HEK293 (cell line): Measurements from ENCODE around the gene PHF20.

Source experiments
- GLI2 ChIP-seq: fragments of 450-650 bp; formaldehyde crosslinking; IDR thresholded peaks from 2 replicates; pipeline ENCODE4; 2017; ENCODE audit warnings: missing biosample characterization, missing genetic modification characterization, low read depth, borderline replicate concordance
- HOXA7 ChIP-seq: sonication (generic); formaldehyde crosslinking; IDR thresholded peaks from 2 replicates; pipeline ENCODE4 v1.8.1; 2022; ENCODE audit warnings: missing genetic modification reagents, borderline replicate concordance
- ZNF248 ChIP-seq: fragments of 450-650 bp; formaldehyde crosslinking; IDR thresholded peaks from 2 replicates; pipeline ENCODE4 v1.5.1; 2017; ENCODE audit warnings: missing biosample characterization, missing genetic modification characterization
- ZNF274 ChIP-seq, 2 experiments: fragments of 200-500 bp in 1 of 2; fragments of 450-650 bp in 1 of 2; sonication (Bioruptor generic) in 1 of 2; formaldehyde crosslinking in 1 of 2; IDR thresholded peaks; 2 replicates each; pipeline versions ENCODE4 v1.5.1 to v1.6.1; 2014 to 2016; ENCODE audit warnings: borderline replicate concordance in 1 of 2, inconsistent platforms in 1 of 2, low read length in 1 of 2, missing biosample characterization in 1 of 2, missing genetic modification characterization in 1 of 2
- ZNF341 ChIP-seq: fragments of 450-650 bp; formaldehyde crosslinking; IDR thresholded peaks from 2 replicates; pipeline ENCODE4; 2016; ENCODE audit warnings: low read depth, missing biosample characterization, missing genetic modification characterization
- ZNF48 ChIP-seq: fragments of 450-650 bp; formaldehyde crosslinking; IDR thresholded peaks from 2 replicates; pipeline ENCODE4 v1.5.1; 2016; ENCODE audit warnings: missing biosample characterization, missing genetic modification characterization
- ZNF621 ChIP-seq: fragments of 450-650 bp; formaldehyde crosslinking; IDR thresholded peaks from 2 replicates; pipeline ENCODE4 v1.5.1; 2017; ENCODE audit warnings: missing biosample characterization, missing genetic modification characterization
- ZSCAN30 ChIP-seq: fragments of 450-650 bp; IDR thresholded peaks from 2 replicates; pipeline ENCODE4 v1.5.1; 2018; ENCODE audit warnings: missing biosample characterization, mild to moderate bottlenecking, missing genetic modification characterization, moderate library complexity
- TF ChIP-seq, protein P1 (sequence below): fragments of 450-650 bp; formaldehyde crosslinking; IDR thresholded peaks from 2 replicates; pipeline ENCODE4 v1.5.1; 2016; ENCODE audit warnings: missing biosample characterization, missing genetic modification characterization
- TF ChIP-seq, protein P2 (sequence below): fragments of 450-650 bp; formaldehyde crosslinking; IDR thresholded peaks from 2 replicates; pipeline ENCODE4 v1.5.1; 2016; ENCODE audit warnings: missing biosample characterization, missing genetic modification characterization
- TF ChIP-seq, protein P3 (sequence below): fragments of 450-650 bp; formaldehyde crosslinking; IDR thresholded peaks from 2 replicates; pipeline ENCODE4 v1.5.1; 2016; ENCODE audit warnings: missing biosample characterization, missing genetic modification characterization

DNA sequence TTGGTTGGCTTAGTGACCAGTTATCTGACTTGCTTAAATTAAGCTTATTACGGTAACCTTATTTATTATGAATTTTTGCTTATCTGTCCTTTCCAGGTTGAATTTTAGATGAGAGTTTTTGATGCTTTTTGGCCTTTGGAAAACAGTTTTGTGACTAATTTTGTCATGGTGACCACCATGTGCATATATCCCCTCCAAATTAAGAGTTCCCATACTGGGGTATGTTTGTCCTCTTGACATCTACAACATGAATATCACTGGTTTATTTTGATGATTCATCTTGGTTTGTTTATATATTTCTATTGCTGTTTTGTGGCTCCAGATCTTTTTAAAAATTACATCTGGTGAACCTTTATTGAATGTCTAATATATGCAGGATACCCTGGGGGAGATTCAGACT is 61.4 kb downstream of the PHF20 start:
- TF ChIP-seq ZNF274 (IDR thresholded peaks at IDR 0.05; ENCODE audit: low read length) (no peak), ZNF274 (tag by site-specific recombination; IDR thresholded peaks at IDR 0.05; ENCODE audit: borderline replicate concordance) (no peak), ZNF621 (tag by site-specific recombination) (no peak), ZNF341 (no peak), ZNF48 (no peak), HOXA7 (CRISPR knock-in tag) (no peak), ZNF248 (no peak), GLI2 (no peak), ZSCAN30 (tag by site-specific recombination) (no peak)
- TF ChIP-seq, protein P1, sequence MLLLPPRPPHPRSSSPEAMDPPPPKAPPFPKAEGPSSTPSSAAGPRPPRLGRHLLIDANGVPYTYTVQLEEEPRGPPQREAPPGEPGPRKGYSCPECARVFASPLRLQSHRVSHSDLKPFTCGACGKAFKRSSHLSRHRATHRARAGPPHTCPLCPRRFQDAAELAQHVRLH (tag by site-specific recombination), result no peak
- TF ChIP-seq, protein P2, sequence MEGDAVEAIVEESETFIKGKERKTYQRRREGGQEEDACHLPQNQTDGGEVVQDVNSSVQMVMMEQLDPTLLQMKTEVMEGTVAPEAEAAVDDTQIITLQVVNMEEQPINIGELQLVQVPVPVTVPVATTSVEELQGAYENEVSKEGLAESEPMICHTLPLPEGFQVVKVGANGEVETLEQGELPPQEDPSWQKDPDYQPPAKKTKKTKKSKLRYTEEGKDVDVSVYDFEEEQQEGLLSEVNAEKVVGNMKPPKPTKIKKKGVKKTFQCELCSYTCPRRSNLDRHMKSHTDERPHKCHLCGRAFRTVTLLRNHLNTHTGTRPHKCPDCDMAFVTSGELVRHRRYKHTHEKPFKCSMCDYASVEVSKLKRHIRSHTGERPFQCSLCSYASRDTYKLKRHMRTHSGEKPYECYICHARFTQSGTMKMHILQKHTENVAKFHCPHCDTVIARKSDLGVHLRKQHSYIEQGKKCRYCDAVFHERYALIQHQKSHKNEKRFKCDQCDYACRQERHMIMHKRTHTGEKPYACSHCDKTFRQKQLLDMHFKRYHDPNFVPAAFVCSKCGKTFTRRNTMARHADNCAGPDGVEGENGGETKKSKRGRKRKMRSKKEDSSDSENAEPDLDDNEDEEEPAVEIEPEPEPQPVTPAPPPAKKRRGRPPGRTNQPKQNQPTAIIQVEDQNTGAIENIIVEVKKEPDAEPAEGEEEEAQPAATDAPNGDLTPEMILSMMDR (tag by site-specific recombination), result no peak
- TF ChIP-seq, protein P3, sequence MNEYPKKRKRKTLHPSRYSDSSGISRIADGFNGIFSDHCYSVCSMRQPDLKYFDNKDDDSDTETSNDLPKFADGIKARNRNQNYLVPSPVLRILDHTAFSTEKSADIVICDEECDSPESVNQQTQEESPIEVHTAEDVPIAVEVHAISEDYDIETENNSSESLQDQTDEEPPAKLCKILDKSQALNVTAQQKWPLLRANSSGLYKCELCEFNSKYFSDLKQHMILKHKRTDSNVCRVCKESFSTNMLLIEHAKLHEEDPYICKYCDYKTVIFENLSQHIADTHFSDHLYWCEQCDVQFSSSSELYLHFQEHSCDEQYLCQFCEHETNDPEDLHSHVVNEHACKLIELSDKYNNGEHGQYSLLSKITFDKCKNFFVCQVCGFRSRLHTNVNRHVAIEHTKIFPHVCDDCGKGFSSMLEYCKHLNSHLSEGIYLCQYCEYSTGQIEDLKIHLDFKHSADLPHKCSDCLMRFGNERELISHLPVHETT, result no peak
